ENCODE results near the gene OR2AK2.

OR2AK2 gene, protein sequence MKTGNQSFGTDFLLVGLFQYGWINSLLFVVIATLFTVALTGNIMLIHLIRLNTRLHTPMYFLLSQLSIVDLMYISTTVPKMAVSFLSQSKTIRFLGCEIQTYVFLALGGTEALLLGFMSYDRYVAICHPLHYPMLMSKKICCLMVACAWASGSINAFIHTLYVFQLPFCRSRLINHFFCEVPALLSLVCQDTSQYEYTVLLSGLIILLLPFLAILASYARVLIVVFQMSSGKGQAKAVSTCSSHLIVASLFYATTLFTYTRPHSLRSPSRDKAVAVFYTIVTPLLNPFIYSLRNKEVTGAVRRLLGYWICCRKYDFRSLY

DNA sequence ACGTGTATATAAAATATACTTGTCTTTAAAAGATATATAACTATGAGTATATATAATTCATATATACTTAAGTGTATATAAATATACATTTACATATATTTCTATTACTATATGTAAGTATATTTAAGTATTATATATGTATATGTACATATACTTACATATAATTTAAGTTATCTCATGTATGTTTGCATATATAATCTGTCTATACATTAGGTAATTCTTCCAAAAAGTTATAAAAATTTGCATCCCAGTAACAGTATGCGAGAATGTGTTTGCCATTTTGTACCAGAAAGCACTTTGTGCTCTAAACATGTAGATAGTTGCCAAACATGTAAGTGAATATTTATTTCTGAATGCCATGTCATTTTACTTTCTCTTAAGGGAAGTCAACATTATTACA, at the start of gene OR2AK2:
Gene OR2AK2 (plus strand): TSS at position 301 of the 400 bp plus-strand sequence. CDS start 144 bp downstream, outside the sequence.
- no peak for DNase-seq

DNA sequence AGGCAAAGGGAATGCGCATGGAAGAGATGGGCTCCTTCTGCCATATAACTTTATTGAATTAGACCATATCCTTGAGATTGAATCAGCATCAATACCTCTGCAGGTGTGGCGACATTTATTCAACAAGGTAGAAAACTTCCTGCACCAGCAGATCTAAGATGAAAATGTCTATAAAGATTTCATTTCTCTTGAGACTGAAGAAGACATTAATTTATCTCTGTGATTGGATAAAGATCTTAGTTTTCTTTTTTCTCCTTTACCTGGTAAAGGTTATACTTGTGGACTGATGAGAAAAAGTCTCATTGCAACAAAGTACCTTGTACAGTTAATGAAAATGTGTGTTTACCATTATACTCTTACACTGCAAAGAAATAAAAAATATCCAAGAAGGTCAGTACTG, 45.1 kb upstream of the OR2AK2 start, which contains the start of gene OR2T8:
Gene OR2T8 (plus strand): TSS at position 301 of the 400 bp plus-strand sequence. CDS start 766 bp downstream, outside the sequence.
- DNase-seq = no peak

DNA sequence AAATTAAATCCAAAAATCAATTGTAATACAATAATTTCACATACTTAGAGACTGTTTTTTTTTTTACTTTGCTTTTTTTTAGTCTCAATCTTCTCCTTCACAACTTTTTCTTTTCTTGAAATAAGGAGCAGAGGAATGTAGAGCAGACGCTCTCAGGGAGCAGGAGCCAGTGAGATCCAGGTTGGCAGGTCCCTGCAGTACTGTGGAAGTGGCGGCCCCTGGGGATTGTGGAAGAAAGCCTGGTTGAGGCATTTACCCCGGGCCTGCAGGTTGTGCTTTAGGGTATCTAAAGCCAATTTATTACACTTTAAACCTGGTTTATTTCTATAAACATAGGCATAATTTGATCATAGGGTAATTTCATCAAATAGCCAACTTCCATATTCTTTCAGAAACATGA, 41.1 kb upstream of the OR2AK2 start:
- DNase-seq = no peak

DNA sequence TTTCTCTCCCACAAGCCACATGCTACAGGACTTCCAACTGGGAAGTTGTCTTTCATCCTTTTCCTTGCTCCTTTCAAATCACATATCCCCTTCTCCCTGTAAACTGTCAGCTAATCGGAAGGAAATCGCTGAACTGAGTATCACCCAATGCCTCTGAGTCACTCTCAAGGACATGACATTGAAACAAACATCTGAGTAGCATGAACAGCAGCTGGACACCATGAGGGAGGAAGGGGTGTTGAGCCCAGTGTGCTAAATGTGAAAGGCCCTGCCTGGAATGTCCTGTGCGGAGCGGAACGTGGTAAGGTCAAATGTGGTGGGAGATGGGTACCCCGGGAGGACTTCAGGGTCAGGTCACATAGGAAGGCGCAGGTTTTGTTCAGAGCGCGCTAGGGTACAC, 40.2 kb upstream of the OR2AK2 start, which contains the start of gene OR2AJ1:
Gene OR2AJ1 (plus strand): TSS at position 22 of the 400 bp plus-strand sequence. CDS start 8,880 bp downstream, outside the sequence.
- DNase-seq = no peak

DNA sequence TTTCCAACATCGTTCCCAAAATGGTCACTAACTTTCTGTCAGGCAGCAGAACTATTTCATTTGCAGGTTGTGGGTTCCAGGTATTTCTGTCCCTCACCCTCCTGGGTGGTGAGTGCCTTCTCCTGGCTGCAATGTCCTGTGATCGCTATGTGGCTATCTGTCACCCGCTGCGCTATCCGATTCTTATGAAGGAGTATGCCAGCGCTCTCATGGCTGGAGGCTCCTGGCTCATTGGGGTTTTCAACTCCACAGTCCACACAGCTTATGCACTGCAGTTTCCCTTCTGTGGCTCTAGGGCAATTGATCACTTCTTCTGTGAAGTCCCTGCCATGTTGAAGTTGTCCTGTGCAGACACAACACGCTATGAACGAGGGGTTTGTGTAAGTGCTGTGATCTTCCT, 31.0 kb upstream of the OR2AK2 start:
- no peak for DNase-seq

DNA sequence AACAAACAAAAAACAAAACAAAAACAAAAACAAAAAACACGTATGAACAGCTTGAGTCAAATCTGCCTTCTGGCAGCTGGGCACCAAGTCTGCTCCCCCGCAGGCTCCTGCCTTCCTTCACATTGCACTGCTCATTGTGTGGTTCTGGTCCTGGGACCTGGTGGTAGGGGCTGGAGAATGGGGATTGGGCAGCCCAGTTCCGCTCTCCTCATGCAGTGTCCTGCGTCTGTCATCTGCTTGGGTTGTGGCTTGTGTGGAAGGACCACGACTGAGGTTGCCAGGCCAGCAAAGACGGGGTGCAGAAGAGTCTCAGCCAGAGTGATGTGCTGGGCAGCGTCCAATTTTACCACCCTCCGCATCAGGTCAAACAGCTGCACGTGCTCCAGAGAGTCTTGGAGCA, 29.3 kb upstream of the OR2AK2 start:
- DNase-seq = no peak

DNA sequence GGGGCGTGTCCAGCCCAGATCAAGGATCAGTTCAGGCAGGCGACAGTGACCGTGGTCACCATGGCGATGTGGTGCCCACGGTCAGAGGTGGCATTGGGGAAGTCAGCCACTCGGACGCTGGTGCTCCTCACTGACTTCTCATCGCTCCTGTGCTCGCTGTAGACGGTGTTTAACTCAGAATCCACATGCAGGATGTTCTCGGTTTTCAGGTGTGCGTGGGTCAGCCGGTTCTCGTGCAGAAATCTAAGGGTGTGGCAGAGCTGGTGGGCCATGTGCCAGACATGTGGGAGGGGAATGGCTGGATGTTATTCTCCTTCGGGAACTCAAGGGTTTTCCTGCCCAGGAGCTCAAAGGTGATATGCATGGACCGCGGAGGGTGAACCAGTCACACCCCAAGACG, 28.6 kb upstream of the OR2AK2 start:
- DNase-seq = no peak

DNA sequence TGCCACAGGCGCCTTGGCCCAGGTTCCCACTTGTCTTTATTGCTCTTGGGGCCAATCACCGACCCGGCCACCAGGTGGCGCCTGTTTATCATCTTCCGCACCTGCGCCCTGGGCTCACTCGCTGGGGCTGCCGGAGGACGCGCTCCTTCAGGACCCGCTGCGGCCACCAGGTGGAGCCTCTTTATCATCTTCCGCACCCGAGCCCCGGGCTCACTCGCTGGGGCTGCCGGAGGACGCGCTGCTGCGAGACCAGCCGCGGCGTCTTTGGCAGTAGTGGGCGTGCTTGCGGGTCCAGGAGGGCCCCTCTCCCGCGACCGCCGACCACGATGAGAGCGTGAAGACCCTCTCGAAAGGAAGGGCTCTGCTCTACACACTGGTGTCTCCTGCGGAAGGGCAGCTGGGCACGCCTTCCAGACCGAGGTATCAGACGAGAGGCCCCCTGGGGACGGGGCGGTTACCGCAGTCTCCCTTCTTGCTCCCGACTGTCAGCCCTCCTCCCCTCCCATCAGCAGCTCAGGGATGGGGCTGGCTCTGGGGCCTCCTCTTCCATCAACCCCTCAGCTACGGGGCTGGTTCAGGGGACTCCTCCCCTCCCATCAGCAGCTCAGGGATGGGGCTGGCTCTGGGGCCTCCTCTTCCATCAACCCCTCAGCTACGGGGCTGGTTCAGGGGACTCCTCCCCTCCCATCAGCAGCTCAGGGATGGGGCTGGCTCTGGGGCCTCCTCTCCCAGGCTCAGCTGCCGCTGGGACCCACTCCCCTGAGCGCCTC, 27.9 kb upstream of the OR2AK2 start:
- peak; percentile 57 for DNase-seq

DNA sequence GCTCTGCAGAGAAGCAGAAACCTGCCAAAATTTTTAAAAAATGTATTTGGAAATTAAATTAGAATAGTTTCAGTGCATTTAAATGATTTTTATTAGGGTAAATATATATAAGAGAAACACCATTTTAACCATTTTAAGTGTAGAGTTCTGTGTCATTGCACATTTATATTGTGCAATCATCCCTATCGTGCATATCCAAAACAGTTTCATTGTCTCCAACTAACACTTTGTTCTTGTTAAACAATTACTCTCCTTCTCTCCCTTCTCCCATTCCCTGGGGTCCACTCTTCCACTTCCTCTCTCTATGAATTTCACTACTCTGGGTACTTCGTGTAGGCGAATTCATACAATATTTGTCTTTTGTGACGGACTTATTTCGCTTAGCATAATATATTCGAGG, 22.4 kb upstream of the OR2AK2 start:
- DNase-seq = no peak

DNA sequence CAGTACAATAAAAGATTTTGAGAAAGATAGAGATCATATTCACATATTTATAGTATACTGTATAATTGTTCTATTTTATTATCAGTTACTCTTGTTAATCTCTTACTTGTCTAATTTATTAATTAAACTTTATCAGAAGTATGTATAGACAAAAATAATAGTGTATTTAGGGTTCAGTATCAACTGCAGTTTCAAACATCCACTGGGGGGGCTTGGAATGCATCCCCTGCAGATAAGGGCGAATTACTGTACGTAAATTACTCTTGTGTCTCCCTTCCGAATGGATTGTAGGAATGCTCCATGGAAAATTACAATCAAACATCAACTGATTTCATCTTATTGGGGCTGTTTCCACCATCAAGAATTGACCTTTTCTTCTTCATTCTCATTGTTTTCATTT, 16.5 kb upstream of the OR2AK2 start, which contains the start of gene OR2L8:
Gene OR2L8 (plus strand): TSS at position 301 of the 400 bp plus-strand sequence. CDS start 0 bp downstream, at position 301.
- DNase-seq = no peak

DNA sequence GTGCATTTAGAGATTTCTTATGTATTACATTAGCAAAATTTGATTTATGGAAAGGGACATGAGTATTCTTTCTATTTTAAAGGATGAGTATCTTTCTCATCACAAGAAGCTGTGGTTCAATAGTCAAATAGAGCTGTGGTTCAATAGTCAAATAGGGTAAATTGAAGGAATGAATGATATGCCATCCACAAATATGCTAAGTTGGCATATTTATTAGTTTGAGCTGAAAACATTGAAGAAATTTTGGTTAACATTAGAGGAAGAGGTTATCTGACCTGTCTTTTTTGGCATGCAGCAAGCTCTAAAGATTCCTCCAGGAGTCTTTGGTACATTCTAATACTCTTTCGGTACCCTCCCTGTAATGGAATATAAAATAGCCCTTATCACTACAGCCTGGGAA, 11.6 kb upstream of the OR2AK2 start:
- DNase-seq = no peak

DNA sequence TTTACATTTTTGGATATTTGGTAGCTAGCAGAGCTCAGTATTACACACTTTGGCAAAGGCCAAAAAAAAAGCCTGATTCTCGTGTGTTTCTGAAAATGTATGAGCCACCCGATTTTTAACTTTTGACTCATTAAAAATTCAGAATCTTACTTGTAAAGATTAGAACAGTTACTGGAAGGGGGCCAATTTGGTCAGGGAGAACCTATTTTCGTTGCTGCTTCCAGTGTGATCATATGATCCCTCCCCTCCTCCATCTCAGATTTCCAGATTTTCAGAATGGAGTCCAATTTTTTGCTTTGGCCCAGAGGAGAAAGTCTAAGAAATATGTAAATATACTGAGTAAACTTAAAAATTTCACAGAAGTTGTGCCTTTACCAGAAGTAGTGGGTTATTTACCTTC, 3.2 kb upstream of the OR2AK2 start:
- no peak for DNase-seq

DNA sequence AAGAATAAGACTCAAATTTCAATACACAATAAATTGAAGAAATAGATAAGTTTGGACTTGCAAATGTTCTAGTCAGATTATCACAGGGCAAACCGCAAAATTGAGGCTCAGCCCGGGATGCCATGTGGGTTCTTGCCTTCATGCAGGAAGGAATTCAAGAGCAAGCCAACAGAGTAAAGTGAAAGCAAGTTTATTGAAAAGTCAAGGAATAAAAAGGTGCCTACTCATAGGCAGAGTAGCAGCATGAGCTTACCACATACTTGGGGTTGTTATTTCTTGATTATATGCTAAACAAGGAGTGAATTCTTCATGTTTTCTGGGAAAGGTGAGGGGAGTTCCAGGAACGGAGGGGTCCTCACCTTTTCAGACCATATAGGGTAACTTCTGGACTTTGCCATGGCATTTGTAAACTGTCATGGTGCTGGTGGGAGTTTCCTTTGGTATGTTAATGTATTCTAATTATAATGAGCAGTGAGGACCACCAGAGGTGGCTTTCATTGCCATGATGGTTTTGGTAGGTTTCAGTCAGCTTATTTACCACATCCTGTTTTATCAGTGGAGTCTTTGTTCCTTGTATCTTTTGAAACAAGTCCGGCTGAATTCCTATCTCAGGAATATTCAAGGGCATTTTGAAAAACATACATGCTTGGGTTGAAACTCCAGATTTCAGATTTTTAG, 2.0 kb upstream of the OR2AK2 start:
- DNase-seq = no peak

DNA sequence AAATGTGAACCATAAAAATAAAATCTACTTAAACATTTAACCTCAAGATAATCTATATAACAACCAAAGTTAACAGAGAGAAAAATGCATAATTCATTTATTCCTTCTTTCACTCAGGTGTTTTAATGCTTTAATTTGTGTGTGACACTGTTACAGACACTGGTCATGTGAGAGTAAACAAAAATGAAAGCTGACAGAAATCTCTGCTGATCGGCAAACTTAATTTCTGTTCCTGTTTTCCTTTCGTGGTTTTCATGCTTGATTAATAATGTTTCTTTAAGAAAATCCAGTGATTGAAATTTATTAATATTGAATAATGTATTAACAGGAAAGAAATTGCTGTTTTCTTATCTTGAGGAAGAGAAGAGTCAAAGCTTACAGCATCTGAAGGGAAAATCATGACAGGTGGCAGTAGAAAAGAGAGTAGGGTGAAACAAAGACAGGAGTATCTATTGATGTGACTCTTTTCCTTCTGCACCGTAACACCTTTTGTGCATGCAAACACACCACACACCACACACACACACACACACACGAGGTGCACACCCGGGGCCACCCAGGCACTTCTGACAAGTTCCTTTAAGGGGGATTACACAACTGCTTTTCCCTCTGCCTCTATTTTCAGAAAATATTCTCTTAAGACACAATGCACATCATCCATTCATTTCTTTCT, 1.6 kb downstream of the OR2AK2 start:
- no peak for DNase-seq

DNA sequence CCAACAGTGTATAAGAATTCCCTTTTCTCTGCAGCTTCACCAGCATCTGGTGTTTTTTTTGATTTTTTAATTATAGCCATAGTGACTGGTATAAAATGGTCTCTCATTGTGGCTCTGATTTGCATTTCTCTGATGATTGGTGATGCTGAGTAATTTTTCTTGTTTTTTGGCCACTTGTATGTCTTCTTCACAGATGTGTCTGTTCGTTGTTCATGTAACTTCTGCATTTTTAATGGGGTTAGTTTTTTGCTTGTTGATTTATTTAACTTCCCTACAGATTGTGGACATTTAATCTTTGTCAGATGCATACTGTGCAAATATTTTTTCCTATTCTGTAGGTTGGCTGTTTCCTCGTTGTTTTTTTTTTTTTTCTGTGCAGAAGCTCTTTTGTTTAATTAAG, 28.0 kb downstream of the OR2AK2 start:
- DNase-seq = no peak

DNA sequence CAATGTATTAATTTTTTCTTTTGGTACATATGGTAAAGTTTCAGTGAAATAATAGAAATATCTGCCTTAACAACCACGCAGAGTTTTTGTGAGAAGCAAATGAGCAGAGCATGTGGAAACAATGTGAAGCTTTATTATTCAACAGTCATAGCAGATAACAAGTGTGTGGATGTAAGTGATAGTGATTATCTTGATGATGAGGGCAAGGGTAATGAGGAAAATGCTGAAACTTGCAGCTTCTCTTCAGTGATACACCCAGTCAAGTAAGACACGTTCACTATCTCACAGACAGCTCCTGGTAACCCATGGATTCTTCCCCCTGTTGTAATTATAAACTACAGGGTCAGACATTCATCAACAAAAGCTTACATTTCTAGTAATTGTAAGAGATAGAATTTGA, 33.8 kb downstream of the OR2AK2 start:
- DNase-seq = no peak

DNA sequence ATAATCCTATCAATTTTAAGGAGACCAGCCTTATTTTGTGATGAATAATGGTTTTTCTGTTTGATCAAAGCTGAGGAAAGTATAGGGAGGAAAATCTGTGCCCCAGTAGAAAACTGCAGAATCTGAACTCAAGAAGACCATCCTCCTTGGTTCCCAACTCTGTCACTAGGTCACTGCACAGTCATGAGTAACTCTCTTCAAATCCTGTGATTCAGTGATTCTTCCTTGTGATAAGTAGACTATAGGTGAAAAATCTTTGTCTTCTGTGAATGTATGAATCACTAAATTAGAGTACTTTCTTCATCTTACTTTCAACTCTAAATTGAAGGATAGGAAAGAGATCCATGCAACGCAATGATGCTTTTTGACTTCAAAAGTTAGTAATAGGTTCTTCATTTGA, 35.1 kb downstream of the OR2AK2 start:
- DNase-seq = no peak

DNA sequence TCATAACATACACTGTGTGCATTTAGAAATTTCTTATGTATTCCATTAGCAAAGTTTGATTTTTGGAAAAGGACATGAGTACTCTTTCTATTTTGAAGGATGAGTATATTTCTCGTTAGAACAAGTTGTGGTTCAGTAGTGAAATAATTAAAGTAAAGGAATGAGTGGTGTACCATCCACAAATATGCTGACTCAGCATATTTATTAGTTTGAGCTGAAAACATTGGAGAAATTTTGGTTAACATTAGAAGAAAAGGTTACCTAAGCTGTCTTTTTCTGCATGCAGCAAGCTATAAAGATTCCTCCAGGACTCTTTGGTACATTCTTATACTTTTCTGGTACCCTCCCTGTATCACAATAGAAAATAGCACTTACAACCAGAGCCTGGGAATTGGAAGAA, 42.7 kb downstream of the OR2AK2 start:
- no peak for DNase-seq

DNA sequence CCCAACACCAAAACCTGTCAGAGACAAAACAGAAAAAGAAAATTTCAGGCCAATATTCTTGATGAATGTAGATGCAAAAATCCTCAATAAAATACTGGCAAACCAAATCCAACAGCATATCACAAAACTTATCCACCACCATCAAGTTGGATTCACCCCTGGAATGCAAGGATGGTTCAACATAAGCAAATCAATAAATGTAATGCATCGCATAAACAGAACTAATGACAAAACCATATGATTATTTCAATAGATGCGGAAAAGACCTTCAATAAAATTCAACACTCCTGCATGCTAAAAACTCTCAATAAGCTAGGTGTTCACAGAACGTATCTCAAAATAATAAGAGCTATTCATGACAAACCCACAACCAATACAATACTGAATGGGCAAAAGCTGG, 44.6 kb downstream of the OR2AK2 start:
- no peak for DNase-seq

DNA sequence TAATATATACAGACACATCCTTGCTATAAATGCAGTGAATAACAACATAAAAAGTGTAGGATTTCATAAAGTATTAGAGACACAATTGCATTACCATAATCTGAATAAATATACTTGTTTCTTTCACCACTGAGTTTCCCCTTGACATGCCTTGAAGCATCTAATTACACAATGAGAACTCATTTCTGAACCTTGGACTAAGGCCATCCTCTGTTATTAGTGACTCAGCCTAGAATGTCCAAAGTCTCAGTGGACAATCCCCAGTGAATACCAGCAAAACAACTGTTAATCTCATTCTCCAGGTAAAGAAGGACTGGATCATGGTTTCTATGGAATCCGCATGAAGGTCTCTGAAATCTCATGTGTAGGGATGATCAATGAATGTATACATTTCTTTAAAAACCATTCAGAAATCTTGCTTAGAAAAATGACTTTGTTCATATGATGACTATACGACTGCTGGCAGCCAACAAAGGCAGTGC, 48.2 kb downstream of the OR2AK2 start, which contains the start of gene OR2L5:
Gene OR2L5 (plus strand): TSS at position 432 of the 482 bp plus-strand sequence. CDS start 8,288 bp downstream, outside the sequence.
- no peak for DNase-seq

DNA sequence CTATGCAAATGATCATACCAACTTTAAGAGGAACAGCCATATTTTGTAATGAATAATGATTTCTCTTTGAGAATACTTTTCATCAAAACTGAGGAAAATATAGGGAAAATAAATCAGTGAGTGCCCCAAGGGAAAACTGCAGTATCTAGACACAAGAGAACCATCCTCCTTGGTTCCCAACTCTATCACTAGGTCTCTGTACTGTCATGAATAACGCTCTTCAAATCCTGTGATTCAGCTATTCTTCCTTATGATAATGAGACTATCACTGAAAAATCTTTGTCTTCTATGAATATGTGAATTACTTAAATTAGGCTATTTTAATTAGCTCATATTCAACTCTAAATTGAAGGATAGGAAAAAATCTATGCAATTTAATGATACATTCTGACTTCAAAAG, 50.8 kb downstream of the OR2AK2 start:
- no peak for DNase-seq

Measured in right hindlimb (tissue), 1 donor.